Activated gamma-delta T cell treated with Interleukin-2 at 50 U/mL for 16 hours (primary cell): ENCODE measurements around the gene RAB40B.

Experiments
- DNase-seq: peaks from one replicate; pipeline ENCODE4 v3.0.0-alpha.2; 2020

Gene RAB40B

GRCh38 chr17:82645516-82645915 lies 53.0 kb downstream of the RAB40B start:
- DNase-seq = no peak

GRCh38 chr17:82644148-82644547 lies 54.4 kb downstream of the RAB40B start:
- DNase-seq = no peak

GRCh38 chr17:82642022-82642421 lies 56.5 kb downstream of the RAB40B start:
- DNase-seq = no peak

GRCh38 chr17:82640036-82640435 lies 58.5 kb downstream of the RAB40B start:
- DNase-seq = no peak

- DNase-seq = no peak
These were observed 58.9 kb downstream of the RAB40B start for GRCh38 chr17:82639628-82640027.

- DNase-seq = no peak
These were observed 60.2 kb downstream of the RAB40B start for GRCh38 chr17:82638183-82638773.

GRCh38 chr17:82636626-82637598 lies 61.6 kb downstream of the RAB40B start:
- DNase-seq = no peak

GRCh38 chr17:82633343-82633742 lies 65.2 kb downstream of the RAB40B start:
- DNase-seq = no peak

GRCh38 chr17:82632451-82632850 lies 66.0 kb downstream of the RAB40B start:
- no peak for DNase-seq

- no peak for DNase-seq
These were observed 67.0 kb downstream of the RAB40B start for GRCh38 chr17:82631544-82631943.

GRCh38 chr17:82630212-82630611 lies 68.3 kb downstream of the RAB40B start:
- no peak for DNase-seq

GRCh38 chr17:82629748-82630147 lies 68.8 kb downstream of the RAB40B start:
- DNase-seq = no peak

- DNase-seq = no peak
These were observed 71.1 kb downstream of the RAB40B start for GRCh38 chr17:82627405-82627804.

GRCh38 chr17:82623707-82624106 lies 74.8 kb downstream of the RAB40B start:
- no peak for DNase-seq

GRCh38 chr17:82619641-82620040 lies 78.9 kb downstream of the RAB40B start:
- no peak for DNase-seq

GRCh38 chr17:82619211-82619610 lies 79.3 kb downstream of the RAB40B start:
- no peak for DNase-seq

GRCh38 chr17:82616021-82616711 lies 82.3 kb downstream of the RAB40B start:
- no peak for DNase-seq

GRCh38 chr17:82615084-82616020 lies 83.1 kb downstream of the RAB40B start:
- no peak for DNase-seq

GRCh38 chr17:82614095-82614631 lies 84.3 kb downstream of the RAB40B start:
- DNase-seq = no peak

- DNase-seq = no peak
These were observed 85.0 kb downstream of the RAB40B start for GRCh38 chr17:82613283-82614094.
